GM18519 (cell line): ENCODE measurements around the gene TBC1D32.

Source experiments
- ATAC-seq: cut with Tn5 transposase; IDR thresholded peaks from one replicate; pipeline ENCODE4 v1.9.1; 2021; ENCODE audit warnings: mild to moderate bottlenecking, moderate library complexity; ENCODE audit not compliant: unreplicated experiment, low FRiP score

The TBC1D32 gene

DNA sequence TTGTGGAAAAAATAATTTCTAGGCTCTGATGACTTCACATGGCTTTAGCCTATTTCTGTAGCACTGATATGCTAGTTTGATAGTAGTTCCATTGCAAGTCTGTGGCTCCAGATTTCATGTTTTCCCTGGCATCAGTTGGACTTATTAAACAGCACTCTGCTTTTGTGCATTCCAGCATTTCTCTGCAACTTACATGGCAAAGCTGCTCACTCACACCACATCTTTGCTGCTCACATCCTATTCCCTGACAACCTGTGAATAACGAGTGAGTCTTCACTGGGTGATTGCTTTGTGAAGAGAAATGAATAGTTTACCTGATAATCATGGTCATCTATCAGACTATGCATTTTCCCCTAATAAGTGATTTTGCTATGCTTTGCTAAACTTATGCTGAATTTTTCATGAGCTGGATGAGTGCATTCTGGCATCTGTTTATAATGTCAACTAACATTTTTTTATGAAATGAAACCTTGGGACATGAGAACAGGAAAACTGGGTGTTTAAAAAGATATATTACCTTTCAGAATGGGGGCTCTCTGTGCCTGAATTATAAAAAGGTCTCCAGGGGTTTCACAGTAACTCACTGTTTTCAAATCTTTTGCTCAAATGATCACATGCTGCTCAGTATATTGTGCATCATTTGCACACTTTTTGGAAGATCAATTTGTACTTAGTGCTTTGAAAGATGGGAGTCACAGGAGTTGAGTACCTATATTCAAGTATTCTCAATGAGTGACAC is 301.8 kb downstream of the TBC1D32 start:
- ATAC-seq = no peak
